Measurements from ENCODE around the gene FALEC.

FALEC gene

GRCh38 chr1:150577557-150578271, 62.2 kb downstream of the FALEC start:
- Histone ChIP-seq H3K4ac (ENCODE audit: low read depth in 1 of 2, low read length in 2 of 2) (no peak overlapping the region), H4K8ac (ENCODE audit: low read length) (no peak overlapping the region), H2BK12ac (ENCODE audit: low read length in 2 of 2) (no peak overlapping the region), H3K79me1 (replicated peaks; ENCODE audit: low read length, poor library complexity, severe bottlenecking) (peaks cover 7% of the 10 kb centered on the region), H3K4me1 (ENCODE audit: control insufficient read depth, insufficient read depth, low read depth, low read length) (peaks cover 10% of the 10 kb centered on the region), H2BK5ac (ENCODE audit: low read depth, low read length, poor library complexity, severe bottlenecking) (no peak overlapping the region), H2AK5ac (ENCODE audit: low read length, severe bottlenecking) (no peak overlapping the region), H3K4me3 (ENCODE audit: insufficient read depth in 1 of 2, low read depth in 1 of 2, low read length in 2 of 2) (peak overlapping the region in 1 of 2 experiments; percentile 92), H3K27ac (ENCODE audit: low read length, poor library complexity, severe bottlenecking) (peak overlapping the region; percentile 99), H3K27me3 (ENCODE audit: control insufficient read depth in 1 of 2, insufficient read depth in 1 of 2, low read length in 2 of 2) (no peaks in the 10 kb centered on the region), H3K9ac (ENCODE audit: low read length) (peak overlapping the region; percentile 96), H4K91ac (ENCODE audit: low read length) (no peak overlapping the region), H3K18ac (ENCODE audit: low read depth in 1 of 2, low read length in 2 of 2) (peak overlapping the region in 1 of 2 experiments; percentile 52), H3K4me2 (ENCODE audit: low read length, poor library complexity, severe bottlenecking) (peak overlapping the region; percentile 91), H2BK15ac (ENCODE audit: low read depth, poor library complexity, severe bottlenecking) (no peak overlapping the region), H2BK120ac (ENCODE audit: low read depth, low read length) (no peak overlapping the region), H3K36me3 (ENCODE audit: control insufficient read depth in 1 of 2, insufficient read depth in 2 of 2, low read depth in 1 of 2, low read length in 2 of 2) (peaks cover 23 to 63% of the 10 kb centered on the region in 2 experiments), H2AFZ (ENCODE audit: low read depth, low read length) (no peak overlapping the region), H3K23ac (ENCODE audit: low read length in 2 of 2) (no peak overlapping the region), H3K9me3 (ENCODE audit: control insufficient read depth, low read length) (no peaks in the 10 kb centered on the region), H3K14ac (ENCODE audit: low read length in 2 of 2) (no peak overlapping the region)
- DNase-seq, result peak; percentile 55
- WGBS, result under 1% methylated on average over 11 of the region's 11 CpGs

DNA sequence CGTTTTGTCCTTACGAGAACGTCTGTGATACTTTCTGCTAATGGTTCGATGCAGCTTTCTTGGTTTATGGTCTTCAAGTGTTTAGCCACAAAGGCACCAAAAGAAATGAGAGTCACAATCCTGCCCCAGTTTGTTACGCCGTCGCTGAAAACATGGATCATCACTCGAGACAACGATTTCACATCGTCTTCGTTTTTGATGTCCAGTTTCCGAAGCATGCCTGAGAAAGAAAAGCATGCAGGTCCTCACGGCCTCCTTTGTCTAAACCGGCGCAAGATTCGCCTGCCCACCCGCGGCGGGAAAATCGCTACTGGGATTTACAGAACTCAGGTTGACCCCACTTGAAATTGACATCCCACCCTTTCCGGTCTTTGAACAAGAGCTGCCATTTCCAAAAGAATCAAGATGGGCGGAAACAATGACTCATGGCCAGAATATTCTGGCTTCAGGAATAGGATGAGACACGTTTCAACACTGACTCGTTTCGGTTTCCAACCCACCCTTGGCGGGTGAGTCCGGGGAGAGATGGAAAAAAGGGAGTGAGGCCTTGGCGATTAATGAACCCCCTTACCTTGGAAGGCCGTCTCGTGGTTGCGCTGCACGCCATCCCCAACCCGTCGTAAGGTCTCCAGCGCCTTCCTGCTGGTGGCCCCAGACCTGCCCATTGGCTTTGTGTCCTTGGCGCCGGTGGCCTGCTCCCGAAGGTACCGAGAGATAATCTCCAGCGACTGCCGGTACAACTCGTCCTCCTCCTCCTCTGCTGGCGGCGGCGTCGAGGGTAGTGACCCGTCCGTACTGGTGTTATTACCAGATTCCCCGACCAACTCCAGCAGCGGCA, 62.9 kb downstream of the FALEC start:
- Histone ChIP-seq H2BK12ac (ENCODE audit: low read length in 2 of 2) (peak overlapping the region in 1 of 2 experiments; percentile 75), H3K4me2 (ENCODE audit: low read length, poor library complexity, severe bottlenecking) (peak overlapping the region; percentile 40), H3K14ac (ENCODE audit: low read length in 2 of 2) (peak overlapping the region in 1 of 2 experiments; percentile 98), H3K23ac (ENCODE audit: low read length in 2 of 2) (peak overlapping the region; percentile 64 to 86), H3K9me3 (ENCODE audit: control insufficient read depth, low read length) (no peaks in the 10 kb centered on the region), H4K8ac (ENCODE audit: low read length) (peak overlapping the region; percentile 63), H3K4me3 (ENCODE audit: insufficient read depth in 1 of 2, low read depth in 1 of 2, low read length in 2 of 2) (peak overlapping the region; percentile 88 to 92), H2AK5ac (ENCODE audit: low read length, severe bottlenecking) (peak overlapping the region; percentile 79), H3K9ac (ENCODE audit: low read length) (peak overlapping the region; percentile 96), H2BK15ac (ENCODE audit: low read depth, poor library complexity, severe bottlenecking) (peak overlapping the region; percentile 55), H2BK5ac (ENCODE audit: low read depth, low read length, poor library complexity, severe bottlenecking) (peak overlapping the region; percentile 98), H4K91ac (ENCODE audit: low read length) (peak overlapping the region; percentile 95), H3K79me1 (replicated peaks; ENCODE audit: low read length, poor library complexity, severe bottlenecking) (peaks cover 7% of the 10 kb centered on the region), H3K4ac (ENCODE audit: low read depth in 1 of 2, low read length in 2 of 2) (peak overlapping the region; percentile 62 to 95), H2AFZ (ENCODE audit: low read depth, low read length) (no peak overlapping the region), H3K4me1 (ENCODE audit: control insufficient read depth, insufficient read depth, low read depth, low read length) (peaks cover 10% of the 10 kb centered on the region), H3K27ac (ENCODE audit: low read length, poor library complexity, severe bottlenecking) (peak overlapping the region; percentile 99), H3K36me3 (ENCODE audit: control insufficient read depth in 1 of 2, insufficient read depth in 2 of 2, low read depth in 1 of 2, low read length in 2 of 2) (peaks cover 18 to 55% of the 10 kb centered on the region in 2 experiments), H3K18ac (ENCODE audit: low read depth in 1 of 2, low read length in 2 of 2) (peak overlapping the region; percentile 92 to 97), H3K27me3 (ENCODE audit: control insufficient read depth in 1 of 2, insufficient read depth in 1 of 2, low read length in 2 of 2) (no peaks in the 10 kb centered on the region), H2BK120ac (ENCODE audit: low read depth, low read length) (peak overlapping the region; percentile 98)
- DNase-seq, result peak; percentile 86
- under 1% methylated on average over 50 of the region's 50 CpGs for WGBS

GRCh38 chr1:150579110-150579944, 63.8 kb downstream of the FALEC start, which contains the start of gene MCL1:
Gene MCL1 (minus strand): TSS chr1:150579610. CDS start chr1:150579530, 80 bp downstream.
- Histone ChIP-seq H3K9ac (ENCODE audit: low read length) (peak within 1 kb of the TSS; percentile 99), H3K4ac (ENCODE audit: low read depth in 1 of 2, low read length in 2 of 2) (peak within 1 kb of the TSS; percentile 62 to 95), H2AK5ac (ENCODE audit: low read length, severe bottlenecking) (peak within 1 kb of the TSS; percentile 79), H2AFZ (ENCODE audit: low read depth, low read length) (peak within 1 kb of the TSS; percentile 4), H2BK15ac (ENCODE audit: low read depth, poor library complexity, severe bottlenecking) (peak within 1 kb of the TSS; percentile 55), H3K18ac (ENCODE audit: low read depth in 1 of 2, low read length in 2 of 2) (peak within 1 kb of the TSS; percentile 92 to 97), H3K14ac (ENCODE audit: low read length in 2 of 2) (peak within 1 kb of the TSS; percentile 25 to 98), H3K4me2 (ENCODE audit: low read length, poor library complexity, severe bottlenecking) (peak within 1 kb of the TSS; percentile 78), H3K9me3 (ENCODE audit: control insufficient read depth, low read length) (no peaks in the 10 kb centered on the region), H2BK120ac (ENCODE audit: low read depth, low read length) (peak within 1 kb of the TSS; percentile 98), H3K27me3 (ENCODE audit: control insufficient read depth in 1 of 2, insufficient read depth in 1 of 2, low read length in 2 of 2) (no peaks in the 10 kb centered on the region), H3K27ac (ENCODE audit: low read length, poor library complexity, severe bottlenecking) (peak within 1 kb of the TSS; percentile 99), H3K79me1 (replicated peaks; ENCODE audit: low read length, poor library complexity, severe bottlenecking) (peaks cover 7% of the 10 kb centered on the region), H2BK12ac (ENCODE audit: low read length in 2 of 2) (peak within 1 kb of the TSS; percentile 75 to 80), H3K4me3 (ENCODE audit: insufficient read depth in 1 of 2, low read depth in 1 of 2, low read length in 2 of 2) (peak within 1 kb of the TSS; percentile 88 to 92), H3K23ac (ENCODE audit: low read length in 2 of 2) (peak within 1 kb of the TSS; percentile 64 to 86), H4K91ac (ENCODE audit: low read length) (peak within 1 kb of the TSS; percentile 95), H2BK5ac (ENCODE audit: low read depth, low read length, poor library complexity, severe bottlenecking) (peak within 1 kb of the TSS; percentile 98), H3K36me3 (ENCODE audit: control insufficient read depth in 1 of 2, insufficient read depth in 2 of 2, low read depth in 1 of 2, low read length in 2 of 2) (peaks cover 13 to 46% of the 10 kb centered on the region in 2 experiments), H4K8ac (ENCODE audit: low read length) (peak within 1 kb of the TSS; percentile 80), H3K4me1 (ENCODE audit: control insufficient read depth, insufficient read depth, low read depth, low read length) (peaks cover 7% of the 10 kb centered on the region)
- 1% methylated on average over 70 of the region's 94 CpGs for WGBS
- peak; percentile 99 for DNase-seq
